HEK293 (cell line): ENCODE measurements around the gene UMOD.

Source experiments
- CTCF ChIA-PET: fragments of 350-600 bp; formaldehyde crosslinking; extraction: SDS; loops from one replicate; lab custom pipeline; 2021; ENCODE audit warnings: antibody characterized with exemption; lab: Yijun Ruan, JAX
- POLR2A ChIA-PET: fragments of 300-600 bp; formaldehyde crosslinking; extraction: SDS; loops from one replicate; lab custom pipeline; 2020; ENCODE audit warnings: antibody characterized with exemption, inconsistent platforms; lab: Yijun Ruan, JAX
- H3K27ac ChIP-seq: fragments of 200-500 bp; sonication (Bioruptor generic); 2 replicates; pipeline ENCODE4 v1.5.1; 2014; ENCODE audit warnings: low read depth, low read length, control low read depth, inconsistent platforms; ENCODE audit errors: extremely low read depth
- H3K36me3 ChIP-seq, 2 experiments: fragments of 200-500 bp in 1 of 2; sonication (Bioruptor generic) in 1 of 2; 1 replicate in 1 of 2; 2 replicates in 1 of 2; pipeline ENCODE4 v1.5.1; 2014 to 2017; ENCODE audit warnings: inconsistent platforms in 2 of 2, low read length in 2 of 2; ENCODE audit not compliant: control insufficient read depth in 2 of 2, insufficient read depth in 1 of 2
- H3K4me1 ChIP-seq: fragments of 200-500 bp; sonication (Bioruptor generic); 2 replicates; pipeline ENCODE4 v1.5.1; 2014; ENCODE audit warnings: mild to moderate bottlenecking, low read length, inconsistent platforms; ENCODE audit not compliant: control insufficient read depth, insufficient read depth
- H3K4me3 ChIP-seq: 2 replicates; pipeline ENCODE4 v1.5.1; 2011; ENCODE audit warnings: low read depth, mild to moderate bottlenecking, control low read depth, low read length, moderate library complexity
- H3K9me3 ChIP-seq: fragments of 200-500 bp; sonication (Bioruptor generic); 2 replicates; pipeline ENCODE4 v1.5.1; 2014; ENCODE audit warnings: low read depth, low read length, inconsistent platforms; ENCODE audit not compliant: control insufficient read depth, insufficient read depth
- GLI4 ChIP-seq: fragments of 450-650 bp; formaldehyde crosslinking; IDR thresholded peaks from 2 replicates; pipeline ENCODE4 v1.5.1; 2016; ENCODE audit warnings: missing biosample characterization, missing genetic modification characterization
- ZBTB1 ChIP-seq: fragments of 450-650 bp; formaldehyde crosslinking; IDR thresholded peaks from 2 replicates; pipeline ENCODE4 v1.5.1; 2016; ENCODE audit warnings: missing biosample characterization, missing genetic modification characterization
- ZBTB26 ChIP-seq: fragments of 450-650 bp; formaldehyde crosslinking; optimal IDR thresholded peaks from 2 replicates; pipeline ENCODE3; 2016; ENCODE audit warnings: missing biosample characterization, mild to moderate bottlenecking, missing genetic modification characterization
- ZBTB8A ChIP-seq: fragments of 450-650 bp; formaldehyde crosslinking; IDR thresholded peaks from 2 replicates; pipeline ENCODE4 v1.5.1; 2016; ENCODE audit warnings: missing biosample characterization, missing genetic modification characterization
- ZEB2 ChIP-seq: fragments of 450-650 bp; formaldehyde crosslinking; IDR thresholded peaks from 2 replicates; pipeline ENCODE4 v1.5.1; 2016; ENCODE audit warnings: missing biosample characterization, missing genetic modification characterization
- ZNF174 ChIP-seq: fragments of 450-650 bp; formaldehyde crosslinking; IDR thresholded peaks from 2 replicates; pipeline ENCODE4 v1.5.0; 2017; ENCODE audit warnings: missing biosample characterization, mild to moderate bottlenecking, missing genetic modification characterization
- ZNF202 ChIP-seq: fragments of 450-650 bp; formaldehyde crosslinking; IDR thresholded peaks from 2 replicates; pipeline ENCODE4 v1.5.1; 2016; ENCODE audit warnings: missing biosample characterization, missing genetic modification characterization, borderline replicate concordance
- ZNF23 ChIP-seq: fragments of 450-650 bp; formaldehyde crosslinking; IDR thresholded peaks from 2 replicates; pipeline ENCODE4 v1.5.1; 2016; ENCODE audit warnings: missing biosample characterization, missing genetic modification characterization, borderline replicate concordance
- ZNF37A ChIP-seq: fragments of 450-650 bp; IDR thresholded peaks from 2 replicates; pipeline ENCODE4 v1.5.1; 2018; ENCODE audit warnings: missing biosample characterization, missing genetic modification characterization
- ZNF416 ChIP-seq: fragments of 450-650 bp; formaldehyde crosslinking; IDR thresholded peaks from 2 replicates; pipeline ENCODE4 v1.5.1; 2016; ENCODE audit warnings: missing biosample characterization, missing genetic modification characterization
- ZNF518A ChIP-seq: fragments of 450-650 bp; formaldehyde crosslinking; conservative IDR thresholded peaks from 2 replicates; pipeline ENCODE4 v1.5.1; 2016; ENCODE audit warnings: low read depth, missing biosample characterization, missing genetic modification characterization
- ZNF529 ChIP-seq: fragments of 450-650 bp; formaldehyde crosslinking; IDR thresholded peaks from 2 replicates; pipeline ENCODE4 v1.5.1; 2017; ENCODE audit warnings: missing genetic modification characterization, missing biosample characterization; ENCODE audit not compliant: insufficient replicate concordance
- ZNF558 ChIP-seq: fragments of 450-650 bp; formaldehyde crosslinking; IDR thresholded peaks from 2 replicates; pipeline ENCODE4 v1.5.1; 2016; ENCODE audit warnings: missing biosample characterization, missing genetic modification characterization
- ZNF621 ChIP-seq: fragments of 450-650 bp; formaldehyde crosslinking; IDR thresholded peaks from 2 replicates; pipeline ENCODE4 v1.5.1; 2017; ENCODE audit warnings: missing biosample characterization, missing genetic modification characterization
- ZNF660 ChIP-seq: fragments of 450-650 bp; IDR thresholded peaks from 2 replicates; pipeline ENCODE4 v1.5.1; 2018; ENCODE audit warnings: missing biosample characterization, mild to moderate bottlenecking, missing genetic modification characterization
- ZSCAN30 ChIP-seq: fragments of 450-650 bp; IDR thresholded peaks from 2 replicates; pipeline ENCODE4 v1.5.1; 2018; ENCODE audit warnings: missing biosample characterization, mild to moderate bottlenecking, missing genetic modification characterization, moderate library complexity
- TF ChIP-seq, protein P1 (sequence below): fragments of 450-650 bp; formaldehyde crosslinking; IDR thresholded peaks from 2 replicates; pipeline ENCODE4 v1.5.0; 2017; ENCODE audit warnings: missing biosample characterization, missing genetic modification characterization, borderline replicate concordance
- TF ChIP-seq, protein P2 (sequence below): fragments of 450-650 bp; formaldehyde crosslinking; IDR thresholded peaks from 2 replicates; pipeline ENCODE4 v1.5.1; 2016; ENCODE audit warnings: missing biosample characterization, missing genetic modification characterization
- TF ChIP-seq, protein P3 (sequence below): IDR thresholded peaks from 2 replicates; pipeline ENCODE4 v1.6.1; 2011; ENCODE audit warnings: mild to moderate bottlenecking, low read depth, low read length, borderline replicate concordance
- TF ChIP-seq, protein P4 (sequence below): fragments of 450-650 bp; formaldehyde crosslinking; IDR thresholded peaks from 2 replicates; pipeline ENCODE4 v1.5.1; 2016; ENCODE audit warnings: missing biosample characterization, missing genetic modification characterization
- TF ChIP-seq, protein P5 (sequence below): fragments of 450-650 bp; formaldehyde crosslinking; IDR thresholded peaks from 2 replicates; pipeline ENCODE4 v1.5.1; 2016; ENCODE audit warnings: missing biosample characterization, missing genetic modification characterization

Gene UMOD

DNA sequence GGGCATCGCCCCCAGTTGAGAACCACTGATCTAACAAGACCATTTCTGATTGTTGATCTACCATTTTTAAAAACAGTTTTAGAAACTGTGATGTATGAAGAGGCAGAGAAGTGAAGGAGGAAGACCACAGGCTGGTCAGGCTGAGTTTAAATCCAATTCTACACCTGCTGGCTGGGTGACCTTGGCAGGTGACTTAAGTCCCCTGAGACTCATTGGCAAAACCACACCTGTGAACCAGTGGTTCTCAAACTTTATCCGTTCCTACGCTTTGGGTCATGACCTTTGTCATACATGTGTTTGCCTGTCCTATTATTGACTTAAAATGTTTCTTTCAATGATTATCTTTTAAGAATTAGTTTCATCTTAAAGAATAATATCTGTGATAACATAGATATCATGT lies 27.5 kb downstream of the UMOD start:
- ChIA-PET CTCF (no interaction called here), POLR2A (no interaction called here)
- no peak overlapping the region for H3K27ac ChIP-seq
- H3K4me3 ChIP-seq: no peak overlapping the region
- no peaks in the 10 kb centered on the region for H3K9me3 ChIP-seq
- no peak for TF ChIP-seq ZNF518A (tag by site-specific recombination)
- no peak for TF ChIP-seq ZSCAN30 (tag by site-specific recombination)
- TF ChIP-seq, protein P1, sequence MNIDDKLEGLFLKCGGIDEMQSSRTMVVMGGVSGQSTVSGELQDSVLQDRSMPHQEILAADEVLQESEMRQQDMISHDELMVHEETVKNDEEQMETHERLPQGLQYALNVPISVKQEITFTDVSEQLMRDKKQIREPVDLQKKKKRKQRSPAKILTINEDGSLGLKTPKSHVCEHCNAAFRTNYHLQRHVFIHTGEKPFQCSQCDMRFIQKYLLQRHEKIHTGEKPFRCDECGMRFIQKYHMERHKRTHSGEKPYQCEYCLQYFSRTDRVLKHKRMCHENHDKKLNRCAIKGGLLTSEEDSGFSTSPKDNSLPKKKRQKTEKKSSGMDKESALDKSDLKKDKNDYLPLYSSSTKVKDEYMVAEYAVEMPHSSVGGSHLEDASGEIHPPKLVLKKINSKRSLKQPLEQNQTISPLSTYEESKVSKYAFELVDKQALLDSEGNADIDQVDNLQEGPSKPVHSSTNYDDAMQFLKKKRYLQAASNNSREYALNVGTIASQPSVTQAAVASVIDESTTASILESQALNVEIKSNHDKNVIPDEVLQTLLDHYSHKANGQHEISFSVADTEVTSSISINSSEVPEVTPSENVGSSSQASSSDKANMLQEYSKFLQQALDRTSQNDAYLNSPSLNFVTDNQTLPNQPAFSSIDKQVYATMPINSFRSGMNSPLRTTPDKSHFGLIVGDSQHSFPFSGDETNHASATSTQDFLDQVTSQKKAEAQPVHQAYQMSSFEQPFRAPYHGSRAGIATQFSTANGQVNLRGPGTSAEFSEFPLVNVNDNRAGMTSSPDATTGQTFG: no peak
- TF ChIP-seq ZNF37A (tag by site-specific recombination): no peak
- no peak for TF ChIP-seq ZEB2 (tag by site-specific recombination)
- no peak for TF ChIP-seq ZNF660 (tag by site-specific recombination)
- TF ChIP-seq, protein P2, sequence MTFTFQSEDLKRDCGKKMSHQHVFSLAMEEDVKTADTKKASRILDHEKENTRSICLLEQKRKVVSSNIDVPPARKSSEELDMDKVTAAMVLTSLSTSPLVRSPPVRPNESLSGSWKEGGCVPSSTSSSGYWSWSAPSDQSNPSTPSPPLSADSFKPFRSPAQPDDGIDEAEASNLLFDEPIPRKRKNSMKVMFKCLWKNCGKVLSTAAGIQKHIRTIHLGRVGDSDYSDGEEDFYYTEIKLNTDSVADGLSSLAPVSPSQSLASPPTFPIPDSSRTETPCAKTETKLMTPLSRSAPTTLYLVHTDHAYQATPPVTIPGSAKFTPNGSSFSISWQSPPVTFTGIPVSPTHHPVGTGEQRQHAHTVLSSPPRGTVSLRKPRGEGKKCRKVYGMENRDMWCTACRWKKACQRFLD: no peak
- TF ChIP-seq ZNF558: no peak
- no peak for TF ChIP-seq ZBTB8A (tag by site-specific recombination)
- TF ChIP-seq, protein P3, sequence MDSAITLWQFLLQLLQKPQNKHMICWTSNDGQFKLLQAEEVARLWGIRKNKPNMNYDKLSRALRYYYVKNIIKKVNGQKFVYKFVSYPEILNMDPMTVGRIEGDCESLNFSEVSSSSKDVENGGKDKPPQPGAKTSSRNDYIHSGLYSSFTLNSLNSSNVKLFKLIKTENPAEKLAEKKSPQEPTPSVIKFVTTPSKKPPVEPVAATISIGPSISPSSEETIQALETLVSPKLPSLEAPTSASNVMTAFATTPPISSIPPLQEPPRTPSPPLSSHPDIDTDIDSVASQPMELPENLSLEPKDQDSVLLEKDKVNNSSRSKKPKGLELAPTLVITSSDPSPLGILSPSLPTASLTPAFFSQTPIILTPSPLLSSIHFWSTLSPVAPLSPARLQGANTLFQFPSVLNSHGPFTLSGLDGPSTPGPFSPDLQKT: no peak
- TF ChIP-seq ZNF416 (tag by site-specific recombination): no peak
- TF ChIP-seq ZBTB26 (tag by site-specific recombination): no peak
- TF ChIP-seq ZBTB1 (tag by site-specific recombination): no peak
- no peak for TF ChIP-seq GLI4
- H3K36me3 ChIP-seq: no peaks in the 10 kb centered on the region
- H3K4me1 ChIP-seq: no peaks in the 10 kb centered on the region

DNA sequence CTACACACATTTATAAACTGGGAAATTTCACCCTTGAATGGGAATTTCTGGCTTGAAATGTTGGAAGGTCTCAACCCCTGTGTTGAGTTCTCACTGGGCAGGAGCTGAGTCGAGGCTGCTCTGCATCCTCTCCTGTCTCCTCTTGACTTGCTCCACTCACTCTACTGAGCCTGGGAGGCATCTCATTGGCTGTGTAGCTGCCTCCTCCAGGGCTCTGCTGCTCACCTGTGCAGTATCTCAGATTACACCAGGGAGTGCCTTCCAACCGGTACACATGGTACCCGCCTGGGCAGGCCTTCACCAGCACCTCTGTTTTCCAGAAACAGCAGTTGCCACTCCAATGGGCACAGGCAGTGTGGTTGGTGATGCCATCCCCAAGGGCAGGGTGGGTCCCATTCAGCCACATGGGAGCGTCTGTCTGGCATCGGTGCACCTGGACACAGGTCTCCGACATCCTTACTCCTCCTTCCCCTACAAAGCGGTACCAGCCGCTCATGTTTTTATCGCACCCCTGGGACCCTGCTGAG lies 28.9 kb downstream of the UMOD start:
- Histone ChIP-seq H3K4me1 (no peaks in the 10 kb centered on the region), H3K36me3 (no peaks in the 10 kb centered on the region), H3K9me3 (no peaks in the 10 kb centered on the region), H3K27ac (no peak overlapping the region), H3K4me3 (no peak overlapping the region)
- ChIA-PET POLR2A (no interaction called here), CTCF (interaction anchor here (0.6 to 0.9 kb wide), 3 partner anchors 13 to 417 kb away, joined by 3 to 4 read pairs (median 4); no protein-coding TSS in a partner anchor)
- TF ChIP-seq ZNF174 (no peak), ZNF529 (no peak), ZNF202 (no peak), ZNF621 (tag by site-specific recombination) (no peak), ZNF23 (no peak)
- TF ChIP-seq, protein P4, sequence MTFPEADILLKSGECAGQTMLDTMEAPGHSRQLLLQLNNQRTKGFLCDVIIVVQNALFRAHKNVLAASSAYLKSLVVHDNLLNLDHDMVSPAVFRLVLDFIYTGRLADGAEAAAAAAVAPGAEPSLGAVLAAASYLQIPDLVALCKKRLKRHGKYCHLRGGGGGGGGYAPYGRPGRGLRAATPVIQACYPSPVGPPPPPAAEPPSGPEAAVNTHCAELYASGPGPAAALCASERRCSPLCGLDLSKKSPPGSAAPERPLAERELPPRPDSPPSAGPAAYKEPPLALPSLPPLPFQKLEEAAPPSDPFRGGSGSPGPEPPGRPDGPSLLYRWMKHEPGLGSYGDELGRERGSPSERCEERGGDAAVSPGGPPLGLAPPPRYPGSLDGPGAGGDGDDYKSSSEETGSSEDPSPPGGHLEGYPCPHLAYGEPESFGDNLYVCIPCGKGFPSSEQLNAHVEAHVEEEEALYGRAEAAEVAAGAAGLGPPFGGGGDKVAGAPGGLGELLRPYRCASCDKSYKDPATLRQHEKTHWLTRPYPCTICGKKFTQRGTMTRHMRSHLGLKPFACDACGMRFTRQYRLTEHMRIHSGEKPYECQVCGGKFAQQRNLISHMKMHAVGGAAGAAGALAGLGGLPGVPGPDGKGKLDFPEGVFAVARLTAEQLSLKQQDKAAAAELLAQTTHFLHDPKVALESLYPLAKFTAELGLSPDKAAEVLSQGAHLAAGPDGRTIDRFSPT: no peak
- TF ChIP-seq, protein P5, sequence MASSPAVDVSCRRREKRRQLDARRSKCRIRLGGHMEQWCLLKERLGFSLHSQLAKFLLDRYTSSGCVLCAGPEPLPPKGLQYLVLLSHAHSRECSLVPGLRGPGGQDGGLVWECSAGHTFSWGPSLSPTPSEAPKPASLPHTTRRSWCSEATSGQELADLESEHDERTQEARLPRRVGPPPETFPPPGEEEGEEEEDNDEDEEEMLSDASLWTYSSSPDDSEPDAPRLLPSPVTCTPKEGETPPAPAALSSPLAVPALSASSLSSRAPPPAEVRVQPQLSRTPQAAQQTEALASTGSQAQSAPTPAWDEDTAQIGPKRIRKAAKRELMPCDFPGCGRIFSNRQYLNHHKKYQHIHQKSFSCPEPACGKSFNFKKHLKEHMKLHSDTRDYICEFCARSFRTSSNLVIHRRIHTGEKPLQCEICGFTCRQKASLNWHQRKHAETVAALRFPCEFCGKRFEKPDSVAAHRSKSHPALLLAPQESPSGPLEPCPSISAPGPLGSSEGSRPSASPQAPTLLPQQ (tag by site-specific recombination): no peak
